NB4 (cell line): ENCODE results near the gene FAM184A.

Experiments used
- POLR2A ChIP-seq: IDR thresholded peaks from 2 replicates; pipeline ENCODE4 v1.6.1; 2011; ENCODE audit warnings: mild to moderate bottlenecking; ENCODE audit not compliant: insufficient read length; ENCODE audit errors: extremely low read depth
- TF ChIP-seq, protein P1 (sequence below): IDR thresholded peaks from one replicate; pipeline ENCODE4 v1.5.1; 2012; ENCODE audit warnings: low read depth, low read length

DNA sequence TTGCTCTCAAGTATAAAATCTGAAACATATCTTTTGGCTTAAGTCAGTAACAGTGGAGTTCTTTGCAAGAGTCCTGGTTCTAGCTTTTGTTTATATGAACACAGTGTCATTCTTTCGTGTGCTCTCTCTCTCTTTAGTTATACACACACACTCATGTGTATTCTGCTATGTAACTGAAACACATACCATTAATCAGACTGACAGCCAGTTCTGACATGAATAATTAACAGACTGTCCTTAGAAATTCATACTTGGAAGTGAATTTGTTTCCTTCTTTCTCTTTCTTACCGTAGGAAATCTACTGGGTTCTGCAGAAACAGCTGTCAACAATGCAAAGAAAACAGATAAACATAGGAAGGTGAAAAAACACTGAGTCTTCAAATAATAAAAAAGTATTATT lies 146.0 kb downstream of the FAM184A start:
- TF ChIP-seq, protein P1, sequence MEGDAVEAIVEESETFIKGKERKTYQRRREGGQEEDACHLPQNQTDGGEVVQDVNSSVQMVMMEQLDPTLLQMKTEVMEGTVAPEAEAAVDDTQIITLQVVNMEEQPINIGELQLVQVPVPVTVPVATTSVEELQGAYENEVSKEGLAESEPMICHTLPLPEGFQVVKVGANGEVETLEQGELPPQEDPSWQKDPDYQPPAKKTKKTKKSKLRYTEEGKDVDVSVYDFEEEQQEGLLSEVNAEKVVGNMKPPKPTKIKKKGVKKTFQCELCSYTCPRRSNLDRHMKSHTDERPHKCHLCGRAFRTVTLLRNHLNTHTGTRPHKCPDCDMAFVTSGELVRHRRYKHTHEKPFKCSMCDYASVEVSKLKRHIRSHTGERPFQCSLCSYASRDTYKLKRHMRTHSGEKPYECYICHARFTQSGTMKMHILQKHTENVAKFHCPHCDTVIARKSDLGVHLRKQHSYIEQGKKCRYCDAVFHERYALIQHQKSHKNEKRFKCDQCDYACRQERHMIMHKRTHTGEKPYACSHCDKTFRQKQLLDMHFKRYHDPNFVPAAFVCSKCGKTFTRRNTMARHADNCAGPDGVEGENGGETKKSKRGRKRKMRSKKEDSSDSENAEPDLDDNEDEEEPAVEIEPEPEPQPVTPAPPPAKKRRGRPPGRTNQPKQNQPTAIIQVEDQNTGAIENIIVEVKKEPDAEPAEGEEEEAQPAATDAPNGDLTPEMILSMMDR: no peak
- TF ChIP-seq POLR2A: no peak
